HEK293T (cell line): ENCODE data around the gene CAMK2B.

ENCODE experiments used
- BHLHE40 ChIP-seq: fragments of 450-650 bp; IDR thresholded peaks from 2 replicates; pipeline ENCODE4 v1.6.1; 2016; ENCODE audit warnings: mild to moderate bottlenecking, moderate library complexity, borderline replicate concordance
- CTBP1 ChIP-seq: fragments of 450-650 bp; IDR thresholded peaks from 2 replicates; pipeline ENCODE4 v1.6.1; 2016; ENCODE audit warnings: borderline replicate concordance
- ELF4 ChIP-seq: fragments of 450-650 bp; IDR thresholded peaks from 2 replicates; pipeline ENCODE4 v1.6.1; 2017; ENCODE audit warnings: antibody characterized with exemption
- FOXA1 ChIP-seq: fragments of 450-650 bp; IDR thresholded peaks from 2 replicates; pipeline ENCODE4 v1.6.1; 2016; ENCODE audit warnings: mild to moderate bottlenecking
- FOXK2 ChIP-seq: fragments of 450-650 bp; IDR thresholded peaks from 2 replicates; pipeline ENCODE4 v1.6.1; 2016; ENCODE audit warnings: mild to moderate bottlenecking
- NFRKB ChIP-seq: fragments of 450-650 bp; IDR thresholded peaks from 2 replicates; pipeline ENCODE4 v1.6.1; 2016; ENCODE audit warnings: mild to moderate bottlenecking, moderate library complexity
- SP1 ChIP-seq: fragments of 450-650 bp; IDR thresholded peaks from 2 replicates; pipeline ENCODE4 v1.6.1; 2017
- SUZ12 ChIP-seq: fragments of 450-650 bp; IDR thresholded peaks from 2 replicates; pipeline ENCODE4 v1.6.1; 2016; ENCODE audit warnings: mild to moderate bottlenecking
- TARDBP ChIP-seq: fragments of 450-650 bp; IDR thresholded peaks from 2 replicates; pipeline ENCODE4 v1.6.1; 2016

DNA sequence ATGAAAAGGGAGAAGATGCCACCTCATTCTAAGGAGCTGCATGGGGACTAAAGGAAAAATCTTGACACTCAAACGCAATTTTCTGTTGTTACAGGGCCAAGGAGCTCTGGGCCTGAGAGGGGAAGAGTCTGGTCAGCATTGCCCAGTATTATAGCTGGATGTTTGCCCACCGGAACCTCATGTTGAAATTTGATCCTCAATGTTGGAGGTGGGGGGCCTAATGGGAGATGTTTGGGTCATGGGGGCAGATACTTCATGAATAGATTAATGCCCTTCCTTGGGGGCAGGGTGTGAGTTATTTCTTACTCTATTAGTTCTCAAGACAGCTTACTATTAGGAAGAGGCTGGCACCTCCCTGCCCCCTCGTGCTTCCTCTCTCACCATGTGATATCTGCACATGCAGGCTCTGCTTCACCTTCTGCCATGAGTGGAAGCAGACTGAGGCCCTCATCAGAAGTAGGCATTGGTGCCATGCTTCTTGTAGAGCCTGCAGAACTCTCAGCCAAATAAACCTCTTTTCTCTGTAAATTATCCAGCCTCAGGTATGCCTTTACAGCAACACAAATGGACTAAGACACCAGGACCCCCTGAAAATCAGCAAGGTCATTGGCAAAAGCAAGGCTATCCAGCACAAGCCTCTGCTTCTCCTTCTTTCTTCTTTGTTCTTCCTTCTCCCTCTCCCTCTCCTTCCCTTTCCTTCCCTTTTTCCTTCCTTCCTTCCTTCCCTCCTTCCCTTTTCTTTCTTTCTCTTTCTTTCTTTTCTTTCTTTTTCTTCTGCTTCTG is 151.3 kb downstream of the CAMK2B start:
- TF ChIP-seq TARDBP (no peak), NFRKB (no peak), SP1 (no peak), FOXK2 (no peak), FOXA1 (no peak), BHLHE40 (no peak), SUZ12 (no peak), CTBP1 (no peak), ELF4 (no peak)
